ENCODE results near the gene BTG1.
"Not testable (repeated sequence)": the region's sequence is repeated elsewhere in the genome, so short reads cannot be mapped to it uniquely, and the experiment has no call there.

BTG1 gene

GRCh38 chr12:92149563-92149962 is 3.9 kb upstream of the BTG1 start:
- no peak for DNase-seq (ENCODE audit: low read depth in 2 of 2)

- DNase-seq (ENCODE audit: low read depth in 2 of 2): no peak
Observed at GRCh38 chr12:92147491-92147890, 1.8 kb upstream of the BTG1 start.

GRCh38 chr12:92146497-92147224 is 1.0 kb upstream of the BTG1 start:
- DNase-seq (ENCODE audit: low read depth in 2 of 2): no peak

- DNase-seq (ENCODE audit: low read depth in 2 of 2): no peak
Observed at GRCh38 chr12:92145481-92145730, 240 bp downstream of the BTG1 start.

GRCh38 chr12:92144631-92145480 is 790 bp downstream of the BTG1 start:
- DNase-seq (ENCODE audit: low read depth in 2 of 2): no peak

- DNase-seq (ENCODE audit: low read depth in 2 of 2): peak in 1 of 2 donors; percentile 25
Observed at GRCh38 chr12:92143686-92144630, 1.7 kb downstream of the BTG1 start.

- no peak for DNase-seq (ENCODE audit: low read depth in 2 of 2)
Observed at GRCh38 chr12:92143258-92143657, 2.4 kb downstream of the BTG1 start.

- no peak for DNase-seq (ENCODE audit: low read depth in 2 of 2)
Observed at GRCh38 chr12:92142251-92142926, 3.3 kb downstream of the BTG1 start.

GRCh38 chr12:92141591-92142121 is 4.0 kb downstream of the BTG1 start:
- DNase-seq (ENCODE audit: low read depth in 2 of 2): no peak

GRCh38 chr12:92140896-92141536 is 4.6 kb downstream of the BTG1 start:
- no peak for DNase-seq (ENCODE audit: low read depth in 2 of 2)

- DNase-seq (ENCODE audit: low read depth in 2 of 2): no peak
Observed at GRCh38 chr12:92140156-92140555, 5.5 kb downstream of the BTG1 start.

- DNase-seq (ENCODE audit: low read depth in 2 of 2): no peak
Observed at GRCh38 chr12:92139634-92140150, 6.0 kb downstream of the BTG1 start.

- DNase-seq (ENCODE audit: low read depth in 2 of 2): no peak
Observed at GRCh38 chr12:92138626-92139025, 7.0 kb downstream of the BTG1 start.

GRCh38 chr12:92138144-92138543 is 7.5 kb downstream of the BTG1 start:
- DNase-seq (ENCODE audit: low read depth in 2 of 2): no peak

- DNase-seq (ENCODE audit: low read depth in 2 of 2): no peak
Observed at GRCh38 chr12:92136965-92137721, 8.5 kb downstream of the BTG1 start.

- DNase-seq (ENCODE audit: low read depth in 2 of 2): no peak
Observed at GRCh38 chr12:92136026-92136730, 9.5 kb downstream of the BTG1 start.

- DNase-seq (ENCODE audit: low read depth in 2 of 2): not testable (repeated sequence)
Observed at GRCh38 chr12:92135541-92135940, 10.1 kb downstream of the BTG1 start.

GRCh38 chr12:92134638-92135274 is 10.9 kb downstream of the BTG1 start:
- DNase-seq (ENCODE audit: low read depth in 2 of 2): no peak
